Skeletal muscle cell (primary cell): ENCODE data around the gene CLCN4.

ENCODE experiments used
- DNase-seq: peaks from one replicate; pipeline ENCODE4 v3.0.0-alpha.2; 2010; ENCODE audit warnings: low read depth
- H3K4me3 ChIP-seq: 2 replicates; pipeline ENCODE4 v1.5.1; 2011; ENCODE audit warnings: low read depth, mild to moderate bottlenecking, control low read depth, low read length, moderate library complexity

CLCN4 gene

GRCh38 chrX:10163031-10163430 is 6.3 kb downstream of the CLCN4 start:
- no peak for DNase-seq
- H3K4me3 ChIP-seq, result no peak overlapping the region

- no peak for DNase-seq
- H3K4me3 ChIP-seq, result no peak overlapping the region
These were observed 8.1 kb downstream of the CLCN4 start for GRCh38 chrX:10164879-10165278.

- DNase-seq, result no peak
- H3K4me3 ChIP-seq, result no peak overlapping the region
These were observed 8.9 kb downstream of the CLCN4 start for GRCh38 chrX:10165580-10166247.

GRCh38 chrX:10166248-10166716 is 9.5 kb downstream of the CLCN4 start:
- H3K4me3 ChIP-seq, result no peak overlapping the region
- no peak for DNase-seq

DNA sequence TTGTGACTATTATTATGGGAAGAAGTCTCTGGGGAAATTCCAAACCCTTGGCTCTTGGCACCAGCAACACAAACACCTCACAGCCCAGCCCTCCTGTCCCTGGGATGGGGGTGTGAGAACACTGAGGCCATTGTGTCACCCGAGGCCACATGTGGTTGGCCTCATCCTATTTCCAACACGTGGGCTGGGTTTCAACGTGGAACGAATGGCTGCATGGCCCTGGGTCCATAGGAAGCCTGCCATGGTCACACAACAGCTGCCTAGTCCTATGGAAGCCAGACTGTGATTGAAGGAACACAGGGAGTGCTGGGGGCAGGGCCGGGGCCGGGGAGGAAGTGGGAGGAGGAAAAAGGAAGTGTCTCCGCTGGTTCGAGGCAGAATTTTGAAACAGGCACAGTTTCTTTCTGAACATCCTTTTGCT is 10.0 kb downstream of the CLCN4 start:
- DNase-seq, result no peak
- H3K4me3 ChIP-seq, result no peak overlapping the region

DNA sequence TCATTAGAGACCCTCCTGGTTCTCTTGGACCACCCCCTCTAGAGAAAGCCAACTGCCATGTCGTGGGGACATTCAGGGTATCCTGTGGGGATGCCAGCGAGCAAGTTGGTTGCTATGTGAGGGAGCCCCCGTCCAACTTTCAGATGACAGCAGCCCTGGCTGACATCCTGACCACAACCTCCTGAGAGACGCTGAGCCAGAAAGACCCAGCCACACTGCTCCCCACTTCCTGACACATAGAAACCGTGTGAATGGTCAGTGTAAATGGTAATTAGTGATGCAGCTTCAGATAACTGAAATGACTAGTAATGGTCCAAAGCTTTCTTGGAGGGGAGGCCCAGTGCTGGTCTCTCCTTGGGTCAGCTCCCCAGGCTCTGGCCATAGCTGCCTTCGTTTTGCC is 10.8 kb downstream of the CLCN4 start:
- no peak overlapping the region for H3K4me3 ChIP-seq

GRCh38 chrX:10168226-10168625 is 11.5 kb downstream of the CLCN4 start:
- no peak for DNase-seq
- H3K4me3 ChIP-seq, result no peak overlapping the region

More for the DNA sequence above, 10.8 kb downstream of the CLCN4 start:
- no peak for DNase-seq

- DNase-seq, result no peak
- no peak overlapping the region for H3K4me3 ChIP-seq
These were observed 12.4 kb downstream of the CLCN4 start for GRCh38 chrX:10169175-10169574.

DNA sequence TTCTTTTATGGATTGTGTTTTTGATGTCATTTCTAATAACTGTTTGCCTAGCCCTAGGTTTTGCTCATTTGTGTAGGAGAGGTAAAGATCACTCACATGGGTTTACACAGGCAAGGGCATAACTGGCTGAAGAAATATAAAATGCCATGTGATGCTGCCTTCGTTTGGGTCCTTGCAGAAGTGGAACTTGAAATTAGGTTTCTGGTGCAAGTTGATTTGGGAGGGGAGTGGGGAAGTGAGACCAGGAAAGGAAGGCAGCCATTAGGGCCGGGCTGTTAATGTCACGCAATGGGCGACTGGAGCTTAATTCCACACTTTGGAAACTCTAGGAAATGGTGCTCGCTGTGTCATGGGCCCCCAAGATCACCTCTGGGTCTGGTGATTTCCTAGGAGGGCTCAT is 14.5 kb downstream of the CLCN4 start:
- no peak for DNase-seq
- no peak overlapping the region for H3K4me3 ChIP-seq

- H3K4me3 ChIP-seq, result no peak overlapping the region
- DNase-seq, result no peak
These were observed 16.1 kb downstream of the CLCN4 start for GRCh38 chrX:10172877-10173276.

- DNase-seq, result peak; percentile 88
- peak overlapping the region; percentile 21 for H3K4me3 ChIP-seq
These were observed 16.6 kb downstream of the CLCN4 start for GRCh38 chrX:10173331-10173900.

DNA sequence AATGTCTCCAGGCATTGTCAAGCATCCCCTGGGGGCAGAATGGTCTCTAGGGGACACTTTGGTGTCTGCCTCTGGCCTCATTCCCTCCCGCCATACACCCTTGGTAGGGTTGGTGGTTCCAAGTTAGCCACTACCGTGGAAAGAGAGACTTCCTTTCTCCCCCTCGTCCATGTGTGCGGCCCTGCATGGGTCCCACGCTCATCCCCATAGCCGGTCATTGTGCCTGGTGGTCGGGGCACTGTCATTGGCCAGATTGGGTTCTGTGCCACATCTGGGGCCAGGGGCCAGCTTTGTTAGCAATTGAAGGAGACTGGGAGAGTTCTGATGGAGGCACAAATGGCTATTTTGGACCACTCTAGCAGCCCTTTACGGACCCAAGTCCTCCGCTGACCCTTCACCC is 17.3 kb downstream of the CLCN4 start:
- H3K4me3 ChIP-seq, result no peak overlapping the region
- no peak for DNase-seq

- no peak for DNase-seq
- H3K4me3 ChIP-seq, result no peak overlapping the region
These were observed 18.0 kb downstream of the CLCN4 start for GRCh38 chrX:10174810-10175209.

- no peak for DNase-seq
These were observed 18.6 kb downstream of the CLCN4 start for GRCh38 chrX:10175319-10175871.

DNA sequence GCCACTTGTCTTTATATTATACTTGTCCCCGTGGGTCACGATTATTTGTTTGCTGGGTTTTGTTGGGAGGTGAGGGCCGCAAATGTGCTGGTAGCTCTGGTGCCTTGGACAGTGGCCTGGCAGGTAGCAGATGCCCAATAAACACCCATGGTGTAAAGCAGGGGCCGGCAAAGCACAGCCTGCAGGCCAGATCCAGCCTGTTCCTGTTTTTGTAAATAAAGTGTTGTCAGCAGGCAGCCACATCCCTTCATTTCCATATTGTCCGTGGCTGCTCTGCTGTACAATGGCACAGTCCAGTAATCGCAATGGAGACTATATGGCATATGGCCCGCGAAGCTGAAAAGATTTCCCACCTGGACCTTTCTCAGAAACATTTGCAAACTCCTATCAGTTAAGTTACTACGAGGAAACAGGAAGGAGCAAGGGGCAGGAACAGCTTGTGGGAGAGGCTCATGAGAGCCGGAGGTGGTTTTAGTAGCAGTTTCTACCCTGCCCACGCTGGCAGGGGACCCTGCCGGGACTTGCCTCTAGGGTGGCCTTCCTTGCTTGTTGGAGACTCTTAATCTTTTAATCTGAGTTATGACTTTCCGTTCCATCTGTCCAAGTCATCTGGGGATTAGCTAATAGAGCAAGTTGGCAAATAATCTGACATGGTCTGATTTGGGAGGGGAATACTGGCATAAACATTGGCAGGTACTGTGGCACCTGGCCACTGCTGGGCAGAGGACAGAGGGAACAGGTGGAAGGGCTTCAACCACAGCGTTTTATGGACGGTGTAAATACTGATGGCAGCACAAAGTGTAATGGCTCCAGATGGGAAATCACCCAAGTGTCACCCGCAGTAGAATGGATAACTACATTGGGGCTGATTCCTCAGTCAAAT is 19.6 kb downstream of the CLCN4 start:
- DNase-seq, result no peak
- no peak overlapping the region for H3K4me3 ChIP-seq

More at GRCh38 chrX:10175319-10175871, 18.6 kb downstream of the CLCN4 start:
- H3K4me3 ChIP-seq, result no peak overlapping the region

DNA sequence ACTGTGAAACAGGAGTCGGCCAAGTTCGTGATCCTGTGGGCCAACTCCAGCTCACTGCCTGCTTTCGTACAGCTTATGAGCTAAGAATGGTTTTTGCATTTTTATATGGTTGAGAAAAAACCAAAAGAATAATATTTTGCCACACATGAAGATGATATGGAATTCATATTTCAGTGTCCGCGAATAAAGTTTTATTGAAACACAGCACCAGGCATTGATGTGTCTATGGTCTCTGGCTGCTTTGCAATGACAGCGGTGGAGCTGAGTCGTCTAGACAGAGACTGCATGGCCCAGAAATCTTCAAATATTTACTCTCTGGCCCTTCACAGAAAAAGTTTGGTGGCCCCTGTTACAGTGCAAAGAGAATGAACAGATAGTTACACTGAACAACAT is 20.2 kb downstream of the CLCN4 start:
- DNase-seq, result no peak
- H3K4me3 ChIP-seq, result no peak overlapping the region

DNA sequence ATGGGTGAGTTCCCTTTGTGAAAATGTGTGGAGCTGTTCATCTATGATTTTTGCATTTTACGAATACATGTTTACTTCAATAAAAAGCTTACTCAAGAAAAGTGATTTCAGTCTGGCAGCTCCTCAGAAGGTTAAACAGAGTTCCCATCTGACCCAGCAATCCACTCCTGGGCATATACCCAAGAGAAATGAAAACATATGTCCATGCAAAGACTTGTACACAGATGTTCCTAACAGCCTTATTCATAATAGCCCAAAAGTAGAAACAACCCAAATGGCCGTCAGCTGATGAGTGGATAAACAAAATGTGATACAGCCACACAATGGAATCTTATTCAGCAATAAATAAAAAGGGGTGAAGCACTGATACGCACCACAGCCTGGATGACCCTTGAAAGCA is 20.8 kb downstream of the CLCN4 start:
- no peak for DNase-seq
- no peak overlapping the region for H3K4me3 ChIP-seq

GRCh38 chrX:10178866-10179463 is 22.2 kb downstream of the CLCN4 start:
- no peak for DNase-seq
- H3K4me3 ChIP-seq, result no peak overlapping the region

DNA sequence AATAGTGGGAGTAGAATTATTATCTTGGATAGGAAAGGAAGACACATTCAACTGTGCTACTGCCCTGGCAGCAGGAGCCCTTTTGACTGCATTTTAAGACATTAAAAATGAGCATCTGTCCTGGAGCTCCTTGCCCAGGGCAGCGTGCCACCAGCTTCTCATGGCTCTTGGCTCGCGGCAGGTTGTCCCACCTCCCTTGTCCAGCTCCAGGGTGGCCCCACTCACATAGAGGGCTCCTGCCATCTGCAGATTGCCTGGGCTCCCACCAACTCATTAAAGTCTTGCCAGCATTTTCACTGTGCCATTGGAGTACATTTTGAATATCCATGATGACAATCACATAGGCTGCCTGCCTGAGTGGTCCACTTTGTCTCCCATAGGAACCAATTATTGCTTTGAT is 27.0 kb downstream of the CLCN4 start:
- no peak overlapping the region for H3K4me3 ChIP-seq

GRCh38 chrX:10184411-10184810 is 27.6 kb downstream of the CLCN4 start:
- no peak for DNase-seq
- H3K4me3 ChIP-seq, result no peak overlapping the region

More for the DNA sequence above, 27.0 kb downstream of the CLCN4 start:
- DNase-seq, result no peak
